Adrenal gland (tissue), 12 donors: ENCODE results near the gene EXOC3. TPM values are rescaled to one million over a fixed set of nuclear protein-coding genes. Genes with fewer than 3 reads are reported as not detected.

Source experiments
- DNase-seq, 7 donors: peaks; one replicate each; pipeline ENCODE4 v3.0.0-alpha.2; 2019 to 2020
- H3K27ac ChIP-seq, 5 donors: fragments of 200-600 bp; sonication (generic) in 4 of 5; 1 replicate in 3 of 5; 2 replicates in 2 of 5; pipeline versions ENCODE4 v1.5.1 to v1.8.0; 2016 to 2020; ENCODE audit warnings: mild to moderate bottlenecking in 1 of 5
- H3K27me3 ChIP-seq: fragments of 200-600 bp; 2 replicates; pipeline ENCODE4 v1.8.0; 2021
- H3K36me3 ChIP-seq, 2 donors: fragments of 200-600 bp; replicated peaks in 1 of 2; 1 replicate in 1 of 2; 2 replicates in 1 of 2; pipeline versions ENCODE4 v1.5.1 to v1.8.0; 2018 to 2022
- H3K4me1 ChIP-seq, 2 donors: fragments of 200-600 bp; replicated peaks in 1 of 2; 1 replicate in 1 of 2; 2 replicates in 1 of 2; pipeline versions ENCODE4 v1.5.1 to v1.8.0; 2018 to 2021
- H3K4me3 ChIP-seq, 4 donors: fragments of 200-600 bp; sonication (generic) in 3 of 4; one replicate each; pipeline ENCODE4 v1.5.1; 2016 to 2018
- H3K9me3 ChIP-seq, 3 donors: fragments of 200-600 bp; sonication (generic) in 1 of 3; replicated peaks in 1 of 3; 1 replicate in 2 of 3; 2 replicates in 1 of 3; pipeline versions ENCODE4 v1.5.1 to v1.8.0; 2016 to 2021
- POLR2A ChIP-seq, 2 donors: fragments of 450-650 bp; IDR thresholded peaks; one replicate each; pipeline ENCODE4 v1.6.1; 2017; ENCODE audit warnings: antibody characterized with exemption in 2 of 2, mild to moderate bottlenecking in 2 of 2, moderate library complexity in 1 of 2
- WGBS, 4 donors: extraction: QIAGEN DNeasy Blood & Tissue Kit in 2 of 4; methylation state at CpG; one replicate each; pipeline versions ENCODE4 v1.1.5 to v1.1.7; 2013 to 2017; 5-methylcytosine and 5-hydroxymethylcytosine counted together
- intact Hi-C, 2 donors: fragments of 100-400 bp; cut with DNase I; formaldehyde crosslinking; loops; one replicate each; pipeline versions ENCODE4 v1.14.1 to v1.15.0; 2022 to 2023
- polyA plus RNA-seq, 3 donors: library from polyadenylated mRNA; stranded (reverse); fragments of 200-250 nt in 2 of 3; fragments of 350-450 nt in 1 of 3; fragmentation: Illumina TruSeq in 1 of 3; extraction: RNeasy Lipid Tissue Mini Kit (QIAGEN cat#74804) in 1 of 3; gene quantifications; one replicate each; pipeline ENCODE4 v1.2.3, GENCODE V29; 2013 to 2014
- total RNA-seq, 9 donors: library from RNA; depleted of rRNA in 4 of 9; stranded (reverse); fragments of >200 nt in 4 of 9; fragments of 120-200 nt in 1 of 9; fragmentation: NEBNext Ultra II Directional in 1 of 9; extraction: Animal tissue kit (Norgen Biotek cat#: 25700) in 1 of 9; gene quantifications; one replicate each; pipeline versions ENCODE4 v1.1.0 to v1.2.4, GENCODE V29; 2013 to 2023
- TF ChIP-seq, protein P1 (sequence below), 6 experiments: fragments of 450-650 bp in 4 of 6; fragments of 200-600 bp in 2 of 6; sonication (generic) in 1 of 6; IDR thresholded peaks; 1 replicate in 5 of 6; 2 replicates in 1 of 6; pipeline versions ENCODE4 v1.5.1 to v1.8.0; 2016 to 2021; ENCODE audit warnings: antibody characterized with exemption in 6 of 6, mild to moderate bottlenecking in 2 of 6, moderate library complexity in 1 of 6
- donor health status: healthy with polysubstance abuse.
- donor health status: Bipolar disorder and iron deficiency.
- donor health status: DM: yes; HTN: yes; CAD: no.
- donor health status: DM: no; HTN: no; CAD: no.
- donor health status: DM: no; HTN: no; CAD: no.
- donor health status: DM: yes; HTN: yes; CAD: no.

Gene EXOC3
- total and polyA plus RNA-seq, 12 donors = 24.7 to 66.4 (median 42.7) TPM

DNA sequence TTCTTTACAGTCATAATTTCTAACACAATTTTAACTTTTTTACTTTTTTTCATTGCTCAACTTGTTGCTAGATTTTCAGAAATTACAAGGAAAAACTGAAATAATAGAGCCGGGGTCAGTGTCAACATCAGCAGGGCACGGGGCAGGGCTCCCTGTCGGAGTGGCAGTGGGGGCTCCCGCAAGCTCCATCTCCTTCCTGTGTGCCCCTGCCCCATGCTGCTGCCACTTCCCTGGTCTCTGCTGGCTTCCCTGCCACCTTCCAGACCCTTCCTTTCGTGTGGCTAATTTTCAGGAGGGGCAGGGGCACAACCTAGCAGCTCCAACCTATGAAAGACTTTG lies 1.0 kb upstream of the EXOC3 start:
- H3K9me3 ChIP-seq = no peaks in the 10 kb centered on the region
- peak overlapping the region in 1 of 4 donors; percentile 75 for H3K4me3 ChIP-seq
- intact Hi-C loops = no loop called here
- 88 to 93% (median 91%) methylated on average over 5 of the region's 5 CpGs for WGBS, 4 donors
- H3K27ac ChIP-seq = no peak overlapping the region
- H3K36me3 ChIP-seq = no peaks in the 10 kb centered on the region
- TF ChIP-seq, protein P1, sequence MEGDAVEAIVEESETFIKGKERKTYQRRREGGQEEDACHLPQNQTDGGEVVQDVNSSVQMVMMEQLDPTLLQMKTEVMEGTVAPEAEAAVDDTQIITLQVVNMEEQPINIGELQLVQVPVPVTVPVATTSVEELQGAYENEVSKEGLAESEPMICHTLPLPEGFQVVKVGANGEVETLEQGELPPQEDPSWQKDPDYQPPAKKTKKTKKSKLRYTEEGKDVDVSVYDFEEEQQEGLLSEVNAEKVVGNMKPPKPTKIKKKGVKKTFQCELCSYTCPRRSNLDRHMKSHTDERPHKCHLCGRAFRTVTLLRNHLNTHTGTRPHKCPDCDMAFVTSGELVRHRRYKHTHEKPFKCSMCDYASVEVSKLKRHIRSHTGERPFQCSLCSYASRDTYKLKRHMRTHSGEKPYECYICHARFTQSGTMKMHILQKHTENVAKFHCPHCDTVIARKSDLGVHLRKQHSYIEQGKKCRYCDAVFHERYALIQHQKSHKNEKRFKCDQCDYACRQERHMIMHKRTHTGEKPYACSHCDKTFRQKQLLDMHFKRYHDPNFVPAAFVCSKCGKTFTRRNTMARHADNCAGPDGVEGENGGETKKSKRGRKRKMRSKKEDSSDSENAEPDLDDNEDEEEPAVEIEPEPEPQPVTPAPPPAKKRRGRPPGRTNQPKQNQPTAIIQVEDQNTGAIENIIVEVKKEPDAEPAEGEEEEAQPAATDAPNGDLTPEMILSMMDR (IDR thresholded peaks at IDR 0.05) = no peak
- no peak for TF ChIP-seq POLR2A (IDR thresholded peaks at IDR 0.05)
- H3K4me1 ChIP-seq = peaks cover 6 to 22% of the 10 kb centered on the region in 2 donors
- H3K27me3 ChIP-seq = no peaks in the 10 kb centered on the region
- DNase-seq = no peak

DNA sequence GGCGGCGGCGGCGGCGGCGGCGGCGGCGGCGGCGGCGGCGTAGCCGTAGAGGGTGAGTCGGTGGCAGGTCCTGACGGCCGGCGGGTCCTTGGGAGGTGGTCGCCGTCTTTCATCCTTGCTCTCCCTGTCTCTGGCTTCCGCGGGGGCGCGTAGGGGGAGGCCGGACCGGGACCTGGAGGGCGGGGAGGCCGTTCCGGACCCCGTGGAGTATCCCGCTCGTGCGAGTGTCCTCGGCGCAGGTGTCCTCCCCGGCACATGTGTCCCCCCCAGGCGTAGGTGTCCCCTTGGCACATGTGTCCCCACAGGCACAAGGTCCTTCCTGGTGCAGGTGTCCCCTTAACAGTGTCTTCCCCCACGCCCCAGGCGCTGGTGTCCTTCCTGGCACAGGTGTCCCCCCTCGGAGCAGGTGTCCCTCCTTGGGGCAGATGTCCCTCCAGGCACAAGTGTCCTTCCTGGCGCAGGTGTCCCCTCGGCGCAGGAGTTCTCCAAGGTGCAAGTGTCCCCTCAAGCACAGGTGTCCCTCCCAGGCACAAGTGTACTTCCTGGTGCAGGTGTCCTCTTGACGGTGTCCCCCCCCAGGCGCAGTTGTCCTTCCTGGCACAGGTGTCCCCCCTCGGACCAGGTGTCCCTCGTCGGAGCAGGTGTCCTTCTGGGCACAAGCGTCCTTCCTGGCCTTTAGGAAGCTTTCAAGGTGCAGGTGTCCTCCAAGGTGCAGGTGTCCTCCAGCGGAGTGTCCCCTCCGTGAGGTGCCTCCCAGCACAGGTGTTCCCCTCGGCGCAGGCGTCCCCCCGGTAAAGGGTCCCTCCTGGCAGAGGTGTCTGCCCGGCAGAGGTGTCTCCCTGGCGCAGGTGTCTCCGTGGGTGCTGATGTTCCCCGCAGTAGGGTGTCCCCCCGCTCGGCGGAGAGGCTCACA lies 519 bp downstream of the EXOC3 start:
- 0 to 17% (median 15%) methylated on average over 6 to 61 of the region's 62 CpGs for WGBS, 4 donors
- H3K4me1 ChIP-seq = peaks cover 6 to 22% of the 10 kb centered on the region in 2 donors
- no peaks in the 10 kb centered on the region for H3K9me3 ChIP-seq
- no peaks in the 10 kb centered on the region for H3K27me3 ChIP-seq
- TF ChIP-seq, protein P1 (IDR thresholded peaks at IDR 0.05) = no peak
- intact Hi-C loops = no loop called here
- H3K4me3 ChIP-seq = peak overlapping the region; percentile 43 to 80 (median 68)
- peak overlapping the region in 3 of 5 donors; percentile 39 to 89 (median 82) for H3K27ac ChIP-seq
- H3K36me3 ChIP-seq = peaks cover 0 to 14% of the 10 kb centered on the region in 2 donors
- peak in 5 of 7 donors; percentile 19 to 56 (median 33) for DNase-seq

DNA sequence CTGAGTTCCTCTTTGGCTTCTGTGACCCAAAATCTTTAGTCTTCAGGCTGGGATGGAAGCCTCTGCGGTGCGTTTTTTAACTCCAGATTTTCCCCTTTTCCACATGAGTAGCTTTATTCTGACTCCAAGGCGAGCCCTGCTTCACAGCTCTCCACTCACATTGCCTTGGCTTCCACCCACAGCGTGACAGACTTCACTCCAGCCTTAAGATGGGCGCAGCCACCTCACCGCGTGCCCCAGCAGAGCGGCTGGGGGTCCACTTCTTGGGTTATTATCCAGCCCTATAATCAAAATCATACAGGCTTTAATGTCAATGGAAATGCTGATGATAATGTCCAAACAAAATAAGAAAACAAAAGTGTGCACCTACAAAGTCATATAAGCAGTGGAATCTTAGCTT lies 1.2 kb downstream of the EXOC3 start:
- peak overlapping the region in 1 of 4 donors; percentile 75 for H3K4me3 ChIP-seq
- H3K4me1 ChIP-seq = peaks cover 6 to 22% of the 10 kb centered on the region in 2 donors
- no peaks in the 10 kb centered on the region for H3K27me3 ChIP-seq
- 82 to 88% (median 85%) methylated on average over 8 of the region's 8 CpGs for WGBS, 4 donors
- H3K9me3 ChIP-seq = no peaks in the 10 kb centered on the region
- intact Hi-C loops = no loop called here
- H3K36me3 ChIP-seq = peaks cover 0 to 22% of the 10 kb centered on the region in 2 donors
- peak in 1 of 7 donors; percentile 8 for DNase-seq
- TF ChIP-seq, protein P1 (IDR thresholded peaks at IDR 0.05) = no peak
- no peak for TF ChIP-seq POLR2A (IDR thresholded peaks at IDR 0.05)
- no peak overlapping the region for H3K27ac ChIP-seq

DNA sequence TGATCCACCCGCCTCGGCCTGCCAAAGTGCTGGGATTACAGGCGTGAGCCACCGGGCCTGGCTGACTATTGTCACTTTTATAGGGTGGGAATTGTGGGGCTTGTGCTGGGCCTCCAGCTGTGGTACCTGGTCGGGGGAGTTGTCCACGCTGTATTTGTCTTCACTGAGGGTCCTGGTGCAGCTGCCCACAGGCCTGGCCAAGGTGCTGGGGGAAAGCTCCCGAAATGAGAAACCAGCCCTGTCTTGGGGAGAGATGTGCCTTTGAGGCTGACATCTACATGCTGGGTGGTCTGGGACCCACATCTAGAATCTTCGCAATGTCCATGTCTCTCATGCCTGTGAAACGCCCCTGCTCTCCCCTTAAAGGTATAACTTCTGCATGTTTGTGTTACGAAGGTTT lies 2.6 kb downstream of the EXOC3 start:
- Histone ChIP-seq H3K36me3 (peaks cover 0 to 34% of the 10 kb centered on the region in 2 donors), H3K4me3 (no peak overlapping the region), H3K27me3 (no peaks in the 10 kb centered on the region), H3K27ac (no peak overlapping the region), H3K4me1 (peaks cover 6 to 18% of the 10 kb centered on the region in 2 donors), H3K9me3 (no peaks in the 10 kb centered on the region)
- 87 to 94% (median 94%) methylated on average over 9 to 10 of the region's 10 CpGs for WGBS, 4 donors
- DNase-seq = peak in 2 of 7 donors; percentile 4 to 43
- TF ChIP-seq, protein P1 (IDR thresholded peaks at IDR 0.05) = no peak
- TF ChIP-seq POLR2A (IDR thresholded peaks at IDR 0.05) = no peak
- intact Hi-C loops = no loop called here
